HepG2 (cell line): ENCODE results near the gene HSD11B1L. TPM values are rescaled to one million over a fixed set of nuclear protein-coding genes. Genes with fewer than 3 reads are reported as not detected.

Source experiments
- AKAP8 ChIP-seq: sonication (generic); formaldehyde crosslinking; IDR thresholded peaks from 2 replicates; pipeline ENCODE4 v1.5.1; 2020; ENCODE audit warnings: mild to moderate bottlenecking, missing genetic modification reagents
- BRD4 ChIP-seq: sonication (generic); formaldehyde crosslinking; IDR thresholded peaks from 2 replicates; pipeline ENCODE4 v1.4.0; 2020; ENCODE audit warnings: missing genetic modification reagents
- ERF ChIP-seq: IDR thresholded peaks from 2 replicates; pipeline ENCODE4 v1.6.1; 2018; ENCODE audit warnings: missing biosample characterization, missing genetic modification reagents
- ETS1 ChIP-seq: sonication (generic); formaldehyde crosslinking; IDR thresholded peaks from 2 replicates; pipeline ENCODE4 v1.4.0; 2020; ENCODE audit warnings: missing genetic modification reagents
- IRF2 ChIP-seq: IDR thresholded peaks from 2 replicates; pipeline ENCODE4 v1.6.1; 2018; ENCODE audit warnings: missing genetic modification reagents, missing compliant biosample characterization
- KLF15 ChIP-seq: sonication (generic); formaldehyde crosslinking; IDR thresholded peaks from 2 replicates; pipeline ENCODE4 v1.8.1; 2023; ENCODE audit warnings: borderline replicate concordance, mild to moderate bottlenecking, inconsistent platforms, missing genetic modification reagents, mixed read lengths
- KLF6 ChIP-seq: IDR thresholded peaks from 2 replicates; pipeline ENCODE4 v1.8.0; 2016; ENCODE audit warnings: missing biosample characterization, missing genetic modification reagents
- MAFG ChIP-seq: sonication (generic); formaldehyde crosslinking; IDR thresholded peaks from 2 replicates; pipeline ENCODE4 v1.5.1; 2020; ENCODE audit warnings: mild to moderate bottlenecking, missing genetic modification reagents
- RARA ChIP-seq: IDR thresholded peaks from 2 replicates; pipeline ENCODE4 v1.6.1; 2016; ENCODE audit warnings: missing genetic modification reagents, missing compliant biosample characterization
- SP1 ChIP-seq, 2 experiments: fragments of 450-650 bp in 1 of 2; sonication (generic) in 1 of 2; formaldehyde crosslinking in 1 of 2; IDR thresholded peaks; 2 replicates each; pipeline versions ENCODE4 v1.4.0 to v1.6.1; 2016 to 2020; ENCODE audit warnings: missing genetic modification reagents in 1 of 2
- TARDBP ChIP-seq: sonication (generic); formaldehyde crosslinking; IDR thresholded peaks from 2 replicates; pipeline ENCODE4 v1.8.0; 2022; ENCODE audit warnings: mild to moderate bottlenecking, missing genetic modification reagents
- THRA ChIP-seq: sonication (generic); formaldehyde crosslinking; IDR thresholded peaks from 2 replicates; pipeline ENCODE4 v1.4.0; 2020; ENCODE audit warnings: missing genetic modification reagents, borderline replicate concordance
- XRCC5 ChIP-seq: fragments of 200-400 bp; formaldehyde crosslinking; optimal IDR thresholded peaks from 2 replicates; pipeline ENCODE3; 2017; ENCODE audit warnings: mild to moderate bottlenecking, low read length
- ZNF44 ChIP-seq: sonication (generic); formaldehyde crosslinking; IDR thresholded peaks from 2 replicates; pipeline ENCODE4 v1.5.1; 2020; ENCODE audit warnings: mild to moderate bottlenecking, missing genetic modification reagents
- ZNF543 ChIP-seq: sonication (generic); formaldehyde crosslinking; IDR thresholded peaks from 2 replicates; pipeline ENCODE4 v1.4.0; 2020; ENCODE audit warnings: mild to moderate bottlenecking, missing genetic modification reagents
- polyA plus RNA-seq, 8 experiments: library from polyadenylated mRNA; depleted of rRNA in 3 of 8; stranded (reverse) in 7 of 8; unstranded in 1 of 8; fragments of >200 nt; fragmentation: Illumina TruSeq in 4 of 8; extraction: Trizol in 4 of 8; gene quantifications; 2 replicates each; pipeline versions ENCODE4 v1.2.1 to v1.2.3, GENCODE V29; 2011 to 2016; ENCODE audit warnings: low read depth in 4 of 8, missing spikeins in 1 of 8, mixed read lengths in 1 of 8; ENCODE audit not compliant: insufficient read depth in 1 of 8
- total RNA-seq, 5 experiments: library from RNA; depleted of rRNA; stranded (reverse); fragments of >200 nt; fragmentation: Illumina TruSeq; extraction: Trizol; gene quantifications; 2 replicates each; pipeline ENCODE4 v1.2.3, GENCODE V29; 2016; ENCODE audit warnings: low read depth in 1 of 5
- TF ChIP-seq, protein P1 (sequence below): sonication (generic); formaldehyde crosslinking; IDR thresholded peaks from 2 replicates; pipeline ENCODE4 v1.5.1; 2020; ENCODE audit warnings: mild to moderate bottlenecking, missing genetic modification reagents, moderate library complexity
- TF ChIP-seq, protein P2 (sequence below): sonication (generic); formaldehyde crosslinking; IDR thresholded peaks from 2 replicates; pipeline ENCODE4 v1.5.0; 2020; ENCODE audit warnings: missing genetic modification reagents

Gene HSD11B1L
- total and polyA plus RNA-seq, 2 of the 13 experiments (the other 11 are each of a cell fraction or from before 2014, with no cell fraction given): 2.8 to 3.9 TPM

DNA sequence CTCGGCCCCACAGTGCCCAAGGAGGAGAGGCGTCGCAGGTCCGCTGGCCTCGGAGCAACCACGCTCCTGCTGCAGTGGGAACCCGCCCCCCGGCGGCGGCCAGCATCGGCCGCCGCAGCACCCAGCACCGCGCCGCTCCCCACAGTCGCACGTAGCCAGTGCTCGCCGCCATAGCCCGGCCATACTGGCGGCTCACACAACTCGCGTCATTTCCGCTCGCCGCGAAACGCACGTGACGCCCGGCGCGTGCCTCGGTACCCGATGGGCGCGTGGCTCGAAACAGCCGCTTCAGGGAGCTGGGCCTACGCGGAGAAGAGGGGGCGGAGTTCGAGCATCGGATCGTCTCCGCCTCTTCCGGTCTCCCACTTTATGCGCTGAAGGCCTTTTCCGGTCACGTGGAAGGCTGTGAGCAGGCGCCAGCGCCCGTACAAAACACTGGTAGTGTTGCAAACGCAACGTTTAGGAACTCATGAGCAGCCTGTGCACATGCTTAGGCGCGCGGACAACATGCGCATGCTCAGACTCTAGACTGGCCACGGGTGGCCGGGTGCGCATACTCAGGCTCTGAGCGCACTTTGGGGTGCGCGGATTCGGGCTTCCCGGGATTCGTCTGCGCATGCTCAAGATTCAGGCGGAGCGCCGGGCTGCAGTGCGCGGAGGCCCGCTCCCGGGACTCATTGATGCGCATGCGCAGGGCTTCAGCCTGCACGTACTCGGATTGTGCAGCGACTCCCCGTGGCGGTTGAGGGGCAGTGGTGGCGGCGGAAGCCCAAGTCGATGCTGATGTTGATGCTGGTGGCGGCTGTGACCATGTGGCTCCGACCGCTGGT lies 39.3 kb downstream of the HSD11B1L start, which contains the start of the genes CATSPERD and LONP1 (continued):
- TF ChIP-seq ERF (CRISPR knock-in tag): peak; percentile 82
- TF ChIP-seq XRCC5: peak; percentile 59
- TF ChIP-seq IRF2 (CRISPR knock-in tag): peak; percentile 94
- peak; percentile 66 for TF ChIP-seq THRA
- TF ChIP-seq, protein P1, sequence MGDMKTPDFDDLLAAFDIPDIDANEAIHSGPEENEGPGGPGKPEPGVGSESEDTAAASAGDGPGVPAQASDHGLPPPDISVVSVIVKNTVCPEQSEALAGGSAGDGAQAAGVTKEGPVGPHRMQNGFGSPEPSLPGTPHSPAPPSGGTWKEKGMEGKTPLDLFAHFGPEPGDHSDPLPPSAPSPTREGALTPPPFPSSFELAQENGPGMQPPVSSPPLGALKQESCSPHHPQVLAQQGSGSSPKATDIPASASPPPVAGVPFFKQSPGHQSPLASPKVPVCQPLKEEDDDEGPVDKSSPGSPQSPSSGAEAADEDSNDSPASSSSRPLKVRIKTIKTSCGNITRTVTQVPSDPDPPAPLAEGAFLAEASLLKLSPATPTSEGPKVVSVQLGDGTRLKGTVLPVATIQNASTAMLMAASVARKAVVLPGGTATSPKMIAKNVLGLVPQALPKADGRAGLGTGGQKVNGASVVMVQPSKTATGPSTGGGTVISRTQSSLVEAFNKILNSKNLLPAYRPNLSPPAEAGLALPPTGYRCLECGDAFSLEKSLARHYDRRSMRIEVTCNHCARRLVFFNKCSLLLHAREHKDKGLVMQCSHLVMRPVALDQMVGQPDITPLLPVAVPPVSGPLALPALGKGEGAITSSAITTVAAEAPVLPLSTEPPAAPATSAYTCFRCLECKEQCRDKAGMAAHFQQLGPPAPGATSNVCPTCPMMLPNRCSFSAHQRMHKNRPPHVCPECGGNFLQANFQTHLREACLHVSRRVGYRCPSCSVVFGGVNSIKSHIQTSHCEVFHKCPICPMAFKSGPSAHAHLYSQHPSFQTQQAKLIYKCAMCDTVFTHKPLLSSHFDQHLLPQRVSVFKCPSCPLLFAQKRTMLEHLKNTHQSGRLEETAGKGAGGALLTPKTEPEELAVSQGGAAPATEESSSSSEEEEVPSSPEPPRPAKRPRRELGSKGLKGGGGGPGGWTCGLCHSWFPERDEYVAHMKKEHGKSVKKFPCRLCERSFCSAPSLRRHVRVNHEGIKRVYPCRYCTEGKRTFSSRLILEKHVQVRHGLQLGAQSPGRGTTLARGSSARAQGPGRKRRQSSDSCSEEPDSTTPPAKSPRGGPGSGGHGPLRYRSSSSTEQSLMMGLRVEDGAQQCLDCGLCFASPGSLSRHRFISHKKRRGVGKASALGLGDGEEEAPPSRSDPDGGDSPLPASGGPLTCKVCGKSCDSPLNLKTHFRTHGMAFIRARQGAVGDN: peak; percentile 97
- TF ChIP-seq AKAP8 (CRISPR knock-in tag): no peak
- peak; percentile 60 for TF ChIP-seq RARA (CRISPR knock-in tag)
- TF ChIP-seq ETS1 (CRISPR knock-in tag): no peak
- TF ChIP-seq KLF6 (CRISPR knock-in tag): peak; percentile 56; the same call in 1 of the 2 replicates
- no peak for TF ChIP-seq MAFG (CRISPR knock-in tag)
- no peak for TF ChIP-seq SP1 (IDR thresholded peaks at IDR 0.05)
- peak; percentile 85 for TF ChIP-seq SP1 (CRISPR knock-in tag; IDR thresholded peaks at IDR 0.05)
- TF ChIP-seq KLF15 (CRISPR knock-in tag): 0 out of 2 replicates have a peak, but pooled peaks have one; percentile 76
- no peak; the same call in 1 of the 2 replicates for TF ChIP-seq TARDBP (CRISPR knock-in tag)
- TF ChIP-seq BRD4 (CRISPR knock-in tag): peak; percentile 62; the same call in 1 of the 2 replicates
- TF ChIP-seq, protein P2, sequence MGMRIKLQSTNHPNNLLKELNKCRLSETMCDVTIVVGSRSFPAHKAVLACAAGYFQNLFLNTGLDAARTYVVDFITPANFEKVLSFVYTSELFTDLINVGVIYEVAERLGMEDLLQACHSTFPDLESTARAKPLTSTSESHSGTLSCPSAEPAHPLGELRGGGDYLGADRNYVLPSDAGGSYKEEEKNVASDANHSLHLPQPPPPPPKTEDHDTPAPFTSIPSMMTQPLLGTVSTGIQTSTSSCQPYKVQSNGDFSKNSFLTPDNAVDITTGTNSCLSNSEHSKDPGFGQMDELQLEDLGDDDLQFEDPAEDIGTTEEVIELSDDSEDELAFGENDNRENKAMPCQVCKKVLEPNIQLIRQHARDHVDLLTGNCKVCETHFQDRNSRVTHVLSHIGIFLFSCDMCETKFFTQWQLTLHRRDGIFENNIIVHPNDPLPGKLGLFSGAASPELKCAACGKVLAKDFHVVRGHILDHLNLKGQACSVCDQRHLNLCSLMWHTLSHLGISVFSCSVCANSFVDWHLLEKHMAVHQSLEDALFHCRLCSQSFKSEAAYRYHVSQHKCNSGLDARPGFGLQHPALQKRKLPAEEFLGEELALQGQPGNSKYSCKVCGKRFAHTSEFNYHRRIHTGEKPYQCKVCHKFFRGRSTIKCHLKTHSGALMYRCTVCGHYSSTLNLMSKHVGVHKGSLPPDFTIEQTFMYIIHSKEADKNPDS: 0 out of 2 replicates have a peak, but pooled peaks have one; percentile 32
- peak; percentile 63; the same call in 1 of the 2 replicates for TF ChIP-seq ZNF543 (CRISPR knock-in tag)
- peak; percentile 53; the same call in 1 of the 2 replicates for TF ChIP-seq ZNF44 (CRISPR knock-in tag)
